AG04450 (cell line): ENCODE measurements around the gene CDH4. TPM values are rescaled to one million over a fixed set of nuclear protein-coding genes. Genes with fewer than 3 reads are reported as not detected.

Source experiments
- CTCF ChIA-PET: fragments of 300-600, 350-600 bp; formaldehyde crosslinking; extraction: SDS; loops from one replicate; lab custom pipeline; 2022; ENCODE audit warnings: antibody characterized with exemption, inconsistent platforms; lab: Charles Lee
- POLR2A ChIA-PET: fragments of 350-600 bp; formaldehyde crosslinking; extraction: SDS; loops from one replicate; lab custom pipeline; 2021; ENCODE audit warnings: antibody characterized with exemption, inconsistent platforms; lab: Yijun Ruan, JAX
- DNase-seq: peaks from one replicate; pipeline ENCODE4 v3.0.0-alpha.2; 2011; ENCODE audit warnings: low read depth, low spot score
- H3K27ac ChIP-seq: one replicate; pipeline ENCODE4 v1.5.1; 2012; ENCODE audit warnings: low read depth, low read length, control low read depth
- H3K27me3 ChIP-seq: one replicate; pipeline ENCODE4 v1.6.0; 2012; ENCODE audit warnings: low read length; ENCODE audit not compliant: control insufficient read depth, insufficient read depth
- H3K4me3 ChIP-seq: 2 replicates; pipeline ENCODE4 v1.5.1; 2011; ENCODE audit warnings: mild to moderate bottlenecking, low read depth, low read length, control low read depth
- H3K9me3 ChIP-seq: 2 replicates; pipeline ENCODE4 v1.5.1; 2012; ENCODE audit warnings: low read length; ENCODE audit not compliant: control insufficient read depth, insufficient read depth
- CTCF ChIP-seq: IDR thresholded peaks from 2 replicates; pipeline ENCODE4 v1.5.1; 2011; ENCODE audit warnings: low read depth, low read length, control low read depth, inconsistent platforms
- polyA plus RNA-seq: library from polyadenylated mRNA; depleted of rRNA; stranded (reverse); fragments of >200 nt; gene quantifications from 2 replicates; pipeline ENCODE4 v1.2.3, GENCODE V29; 2011

CDH4 gene
- polyA plus RNA-seq, 1 experiment, result 1.6 TPM

DNA sequence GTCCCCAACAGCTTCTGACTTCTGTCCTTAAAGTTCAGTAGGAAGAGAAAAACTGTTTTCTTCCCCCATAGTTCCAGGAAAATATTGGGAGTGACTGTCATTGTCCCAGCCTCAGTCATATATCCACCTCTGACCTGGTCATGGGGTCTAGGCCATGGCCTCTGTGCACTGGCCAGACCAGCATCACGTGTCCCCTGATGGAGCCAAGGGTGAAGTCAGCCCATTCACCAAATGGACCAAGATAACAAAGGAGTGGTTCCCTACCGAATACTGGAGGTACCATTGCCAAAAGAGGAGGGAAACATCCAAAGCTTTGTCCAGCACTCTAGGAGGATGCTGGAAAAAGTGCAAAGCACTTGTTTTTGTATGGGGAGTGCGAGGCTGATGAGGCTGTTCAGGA lies 418.2 kb downstream of the CDH4 start:
- H3K27ac ChIP-seq, result no peak overlapping the region
- TF ChIP-seq CTCF, result no peak
- peaks cover 2% of the 10 kb centered on the region for H3K27me3 ChIP-seq
- POLR2A ChIA-PET, result no interaction called here
- DNase-seq, result no peak
- no peak overlapping the region for H3K4me3 ChIP-seq
- H3K9me3 ChIP-seq, result no peaks in the 10 kb centered on the region; the same call in 1 of the 2 replicates
- CTCF ChIA-PET, result no interaction called here

GRCh38 chr20:61671559-61671958 lies 419.5 kb downstream of the CDH4 start:
- Histone ChIP-seq H3K27me3 (peaks cover 2% of the 10 kb centered on the region), H3K9me3 (no peaks in the 10 kb centered on the region; the same call in 1 of the 2 replicates), H3K4me3 (no peak overlapping the region), H3K27ac (no peak overlapping the region)
- ChIA-PET POLR2A (no interaction called here), CTCF (no interaction called here)
- no peak for DNase-seq
- no peak for TF ChIP-seq CTCF

DNA sequence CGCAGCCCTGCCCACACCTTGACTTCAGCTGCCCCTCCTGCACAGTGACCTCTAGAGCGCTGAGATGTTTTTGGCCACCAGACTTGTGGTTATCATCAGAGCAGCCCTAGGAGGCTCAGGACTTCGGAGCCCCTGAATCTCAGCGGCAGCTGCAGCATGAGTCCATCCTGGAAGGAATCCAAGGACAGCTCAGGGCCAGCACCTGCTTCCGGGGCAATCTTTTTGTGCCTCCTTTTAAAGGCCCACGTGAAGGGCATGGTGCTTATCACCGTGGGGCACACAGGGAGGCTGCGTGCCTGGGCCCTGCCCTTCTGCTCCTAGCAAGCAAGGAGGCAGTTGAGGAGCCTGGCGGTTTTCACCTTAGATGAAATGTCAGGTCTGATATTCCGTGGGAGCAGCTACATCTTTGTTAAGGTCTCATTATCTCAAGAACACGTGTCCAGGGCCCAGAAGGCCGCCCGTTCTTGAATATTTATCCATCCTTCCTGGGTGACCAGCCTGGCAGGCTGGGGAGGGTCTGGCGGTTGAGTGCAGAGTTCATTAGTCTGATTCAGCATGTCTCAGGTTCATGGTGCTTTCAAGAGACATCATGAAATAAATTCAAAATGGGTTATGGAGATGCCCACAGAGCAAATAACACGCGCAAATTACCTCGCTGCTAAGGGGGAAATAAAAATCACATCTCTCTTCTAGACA lies 421.2 kb downstream of the CDH4 start:
- CTCF ChIA-PET, result no interaction called here
- Histone ChIP-seq H3K9me3 (no peaks in the 10 kb centered on the region; the same call in 1 of the 2 replicates), H3K4me3 (no peak overlapping the region), H3K27ac (no peak overlapping the region), H3K27me3 (peaks cover 4% of the 10 kb centered on the region)
- POLR2A ChIA-PET, result no interaction called here
- no peak for DNase-seq
- no peak for TF ChIP-seq CTCF

DNA sequence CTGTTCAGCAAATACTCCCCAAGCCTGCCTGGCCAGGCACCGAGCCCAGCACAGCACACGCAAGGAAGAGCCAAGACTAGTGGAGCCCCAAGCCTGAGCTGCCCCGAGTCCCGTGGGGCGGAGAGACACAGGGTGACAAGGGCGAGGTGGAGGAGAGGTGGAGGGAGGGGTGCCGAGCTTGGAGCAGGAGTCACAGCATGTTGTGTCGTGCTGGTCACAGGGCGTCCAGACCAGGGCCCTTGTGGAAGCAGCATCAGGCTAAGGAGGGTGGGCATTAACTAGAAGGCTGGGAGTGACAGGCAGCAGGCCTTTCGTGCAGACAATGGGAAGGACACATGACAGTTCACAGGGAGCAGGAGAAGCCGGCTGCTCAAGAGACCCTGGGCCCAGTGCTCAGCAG lies 422.1 kb downstream of the CDH4 start:
- no peak for DNase-seq
- Histone ChIP-seq H3K27me3 (peaks cover 4% of the 10 kb centered on the region), H3K9me3 (no peaks in the 10 kb centered on the region; the same call in 1 of the 2 replicates), H3K27ac (no peak overlapping the region), H3K4me3 (no peak overlapping the region)
- no peak for TF ChIP-seq CTCF
- POLR2A ChIA-PET, result no interaction called here
- CTCF ChIA-PET, result no interaction called here

GRCh38 chr20:61674688-61675087 lies 422.6 kb downstream of the CDH4 start:
- POLR2A ChIA-PET, result no interaction called here
- TF ChIP-seq CTCF, result no peak
- CTCF ChIA-PET, result no interaction called here
- peaks cover 4% of the 10 kb centered on the region for H3K27me3 ChIP-seq
- H3K4me3 ChIP-seq, result no peak overlapping the region
- DNase-seq, result no peak
- no peak overlapping the region for H3K27ac ChIP-seq
- H3K9me3 ChIP-seq, result no peaks in the 10 kb centered on the region; the same call in 1 of the 2 replicates
